ENCODE measurements around the gene KLLN. TPM values are rescaled to one million over a fixed set of nuclear protein-coding genes. Genes with fewer than 3 reads are reported as not detected.
A peak's percentile ranks its signal among the peaks of the same experiment; 100 is the strongest.

Gene KLLN
- total and polyA plus RNA-seq, 2 of the 13 experiments (the other 11 are each of a cell fraction or from before 2014, with no cell fraction given), result 0.08 to 0.44 TPM

GRCh38 chr10:87863053-87863943 is at the start of gene KLLN, which contains the start of gene PTEN (continued):
- no peak; the same call in 1 of the 2 replicates for TF ChIP-seq ZMYM3 (CRISPR knock-in tag; IDR thresholded peaks at IDR 0.05)
- no peak for TF ChIP-seq ZNF230 (CRISPR knock-in tag; IDR thresholded peaks at IDR 0.05)
- no peak for TF ChIP-seq ZBTB10 (CRISPR knock-in tag; IDR thresholded peaks at IDR 0.05; ENCODE audit: borderline replicate concordance)
- peak; percentile 50; the same call in 1 of the 2 replicates for TF ChIP-seq ZNF740 (CRISPR knock-in tag; IDR thresholded peaks at IDR 0.05)
- TF ChIP-seq ELF4 (CRISPR knock-in tag; IDR thresholded peaks at IDR 0.05; ENCODE audit: borderline replicate concordance), result no peak
- peak; percentile 91; the same call in 1 of the 2 replicates for TF ChIP-seq ZXDC (CRISPR knock-in tag; IDR thresholded peaks at IDR 0.05)
- peak; percentile 35; the same call in 1 of the 2 replicates for TF ChIP-seq RAD21 (CRISPR knock-in tag; IDR thresholded peaks at IDR 0.05)
- no peak for TF ChIP-seq NFKBIZ (CRISPR knock-in tag; IDR thresholded peaks at IDR 0.05)
- TF ChIP-seq STAT6 (CRISPR knock-in tag; IDR thresholded peaks at IDR 0.05; ENCODE audit: borderline replicate concordance), result no peak
- peak; percentile 59 for TF ChIP-seq ZNF768 (CRISPR knock-in tag; IDR thresholded peaks at IDR 0.05)
- TF ChIP-seq ATF7 (IDR thresholded peaks at IDR 0.05), result no peak
- no peak for TF ChIP-seq ATF7 (CRISPR knock-in tag; IDR thresholded peaks at IDR 0.05)
- no peak for TF ChIP-seq GRHL1 (CRISPR knock-in tag; conservative IDR thresholded peaks at IDR 0.05)
- peak; percentile 84; the same call in 1 of the 2 replicates for TF ChIP-seq ZNF678 (CRISPR knock-in tag; IDR thresholded peaks at IDR 0.05)
- no peak for TF ChIP-seq ZFP90 (CRISPR knock-in tag; IDR thresholded peaks at IDR 0.05; ENCODE audit: borderline replicate concordance)
- TF ChIP-seq FOXJ3 (CRISPR knock-in tag; IDR thresholded peaks at IDR 0.05; ENCODE audit: borderline replicate concordance), result no peak
- peak; percentile 98 for TF ChIP-seq ZMYM4 (CRISPR knock-in tag; IDR thresholded peaks at IDR 0.05)
- TF ChIP-seq DMAP1 (CRISPR knock-in tag; IDR thresholded peaks at IDR 0.05), result peak; percentile 87
- no peak for TF ChIP-seq CEBPB (IDR thresholded peaks at IDR 0.05; ENCODE audit: borderline replicate concordance, low read depth, low read length)

All from HepG2 (cell line).